HepG2 (cell line): ENCODE measurements around the gene ATE1. TPM values are rescaled to one million over a fixed set of nuclear protein-coding genes. Genes with fewer than 3 reads are reported as not detected.

Experiments
- BHLHE40 ChIP-seq: IDR thresholded peaks from 2 replicates; pipeline ENCODE4 v1.6.1; 2011; ENCODE audit warnings: low read length, improper control_type of control experiment
- CHD2 ChIP-seq: IDR thresholded peaks from 2 replicates; pipeline ENCODE4 v1.6.1; 2011; ENCODE audit warnings: low read depth, low read length, improper control_type of control experiment
- FOXO1 ChIP-seq: sonication (generic); formaldehyde crosslinking; IDR thresholded peaks from 2 replicates; pipeline ENCODE4 v1.4.0; 2020; ENCODE audit warnings: missing genetic modification reagents
- HMG20B ChIP-seq: conservative IDR thresholded peaks from 2 replicates; pipeline ENCODE4 v1.6.1; 2016; ENCODE audit warnings: missing genetic modification reagents, missing compliant biosample characterization
- HOXA9 ChIP-seq: sonication (generic); formaldehyde crosslinking; IDR thresholded peaks from 2 replicates; pipeline ENCODE4 v1.8.1; 2022; ENCODE audit warnings: missing genetic modification reagents, mild to moderate bottlenecking, moderate library complexity, borderline replicate concordance
- SOX13 ChIP-seq, 3 experiments: fragments of 450-650 bp in 1 of 3; sonication (generic) in 1 of 3; formaldehyde crosslinking in 1 of 3; IDR thresholded peaks in 2 of 3; conservative IDR thresholded peaks in 1 of 3; 2 replicates each; pipeline versions ENCODE4 v1.5.0 to v1.6.1; 2016 to 2020; ENCODE audit warnings: antibody characterized with exemption in 1 of 3, mild to moderate bottlenecking in 1 of 3, missing compliant biosample characterization in 1 of 3, missing genetic modification reagents in 1 of 3, moderate library complexity in 1 of 3
- SRSF9 ChIP-seq: fragments of 200-400 bp; formaldehyde crosslinking; IDR thresholded peaks from 2 replicates; pipeline ENCODE4 v1.6.1; 2018; ENCODE audit warnings: borderline replicate concordance, mild to moderate bottlenecking, low read depth, low read length; ENCODE audit not compliant: insufficient read depth, poor library complexity, severe bottlenecking
- ZBTB1 ChIP-seq: sonication (generic); formaldehyde crosslinking; IDR thresholded peaks from 2 replicates; pipeline ENCODE4 v1.4.0; 2020; ENCODE audit warnings: missing genetic modification reagents, borderline replicate concordance
- ZFP36L1 ChIP-seq: sonication (generic); formaldehyde crosslinking; IDR thresholded peaks from 2 replicates; pipeline ENCODE4 v1.8.0; 2022; ENCODE audit warnings: mild to moderate bottlenecking, missing genetic modification reagents, moderate library complexity
- ZNF101 ChIP-seq: sonication (generic); formaldehyde crosslinking; IDR thresholded peaks from 2 replicates; pipeline ENCODE4 v1.4.0; 2020; ENCODE audit warnings: mild to moderate bottlenecking, low read depth, missing genetic modification reagents, borderline replicate concordance
- ZNF557 ChIP-seq: sonication (generic); formaldehyde crosslinking; IDR thresholded peaks from 2 replicates; pipeline ENCODE4 v1.4.0; 2020; ENCODE audit warnings: missing genetic modification reagents
- ZNF558 ChIP-seq: sonication (generic); formaldehyde crosslinking; IDR thresholded peaks from 2 replicates; pipeline ENCODE4 v1.9.0; 2022; ENCODE audit warnings: mild to moderate bottlenecking, missing genetic modification reagents, borderline replicate concordance
- ZNF619 ChIP-seq: sonication (generic); formaldehyde crosslinking; IDR thresholded peaks from 2 replicates; pipeline ENCODE4 v1.4.0; 2020; ENCODE audit warnings: mild to moderate bottlenecking, missing genetic modification reagents
- polyA plus RNA-seq, 8 experiments: library from polyadenylated mRNA; depleted of rRNA in 3 of 8; stranded (reverse) in 7 of 8; unstranded in 1 of 8; fragments of >200 nt; fragmentation: Illumina TruSeq in 4 of 8; extraction: Trizol in 4 of 8; gene quantifications; 2 replicates each; pipeline versions ENCODE4 v1.2.1 to v1.2.3, GENCODE V29; 2011 to 2016; ENCODE audit warnings: low read depth in 4 of 8, missing spikeins in 1 of 8, mixed read lengths in 1 of 8; ENCODE audit not compliant: insufficient read depth in 1 of 8
- total RNA-seq, 5 experiments: library from RNA; depleted of rRNA; stranded (reverse); fragments of >200 nt; fragmentation: Illumina TruSeq; extraction: Trizol; gene quantifications; 2 replicates each; pipeline ENCODE4 v1.2.3, GENCODE V29; 2016; ENCODE audit warnings: low read depth in 1 of 5
- TF ChIP-seq, protein P1 (sequence below): sonication (generic); formaldehyde crosslinking; IDR thresholded peaks from 2 replicates; pipeline ENCODE4 v1.5.0; 2020; ENCODE audit warnings: mild to moderate bottlenecking, missing genetic modification reagents
- TF ChIP-seq, protein P2 (sequence below): sonication (generic); formaldehyde crosslinking; IDR thresholded peaks from 2 replicates; pipeline ENCODE4 v1.4.0; 2020; ENCODE audit warnings: mild to moderate bottlenecking, missing genetic modification reagents
- TF ChIP-seq, protein P3 (sequence below): IDR thresholded peaks from 2 replicates; pipeline ENCODE4 v1.6.1; 2012; ENCODE audit warnings: low read depth, low read length, improper control_type of control experiment

Gene ATE1
- total and polyA plus RNA-seq, 2 of the 13 experiments (the other 11 are each of a cell fraction or from before 2014, with no cell fraction given): 17.5 to 42.2 TPM

DNA sequence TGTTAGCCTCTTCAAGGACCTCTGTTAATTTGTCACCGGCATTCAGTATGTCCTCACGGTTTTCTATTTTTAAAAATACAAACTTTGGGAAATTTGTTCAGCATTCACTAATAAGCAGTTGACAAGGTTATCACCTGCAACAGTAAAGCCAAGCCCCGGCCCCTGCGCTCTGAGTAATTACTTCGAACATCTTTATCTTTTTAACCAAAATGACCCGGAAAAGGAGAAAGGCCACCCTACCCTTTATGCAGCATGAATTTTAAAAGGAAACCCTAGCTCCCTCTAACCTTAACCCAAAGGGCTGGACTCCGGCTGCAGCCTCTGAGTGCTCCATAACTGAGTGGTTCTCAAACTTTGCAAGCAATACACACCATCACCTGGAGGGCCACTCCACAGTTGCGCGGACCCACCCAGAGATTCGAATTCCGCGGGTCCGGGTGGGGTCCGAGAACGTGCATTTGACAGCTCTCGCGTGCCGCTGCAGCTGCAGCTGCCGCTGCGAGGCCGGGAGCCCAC lies 46.2 kb upstream of the ATE1 start (continued):
- TF ChIP-seq, protein P1, sequence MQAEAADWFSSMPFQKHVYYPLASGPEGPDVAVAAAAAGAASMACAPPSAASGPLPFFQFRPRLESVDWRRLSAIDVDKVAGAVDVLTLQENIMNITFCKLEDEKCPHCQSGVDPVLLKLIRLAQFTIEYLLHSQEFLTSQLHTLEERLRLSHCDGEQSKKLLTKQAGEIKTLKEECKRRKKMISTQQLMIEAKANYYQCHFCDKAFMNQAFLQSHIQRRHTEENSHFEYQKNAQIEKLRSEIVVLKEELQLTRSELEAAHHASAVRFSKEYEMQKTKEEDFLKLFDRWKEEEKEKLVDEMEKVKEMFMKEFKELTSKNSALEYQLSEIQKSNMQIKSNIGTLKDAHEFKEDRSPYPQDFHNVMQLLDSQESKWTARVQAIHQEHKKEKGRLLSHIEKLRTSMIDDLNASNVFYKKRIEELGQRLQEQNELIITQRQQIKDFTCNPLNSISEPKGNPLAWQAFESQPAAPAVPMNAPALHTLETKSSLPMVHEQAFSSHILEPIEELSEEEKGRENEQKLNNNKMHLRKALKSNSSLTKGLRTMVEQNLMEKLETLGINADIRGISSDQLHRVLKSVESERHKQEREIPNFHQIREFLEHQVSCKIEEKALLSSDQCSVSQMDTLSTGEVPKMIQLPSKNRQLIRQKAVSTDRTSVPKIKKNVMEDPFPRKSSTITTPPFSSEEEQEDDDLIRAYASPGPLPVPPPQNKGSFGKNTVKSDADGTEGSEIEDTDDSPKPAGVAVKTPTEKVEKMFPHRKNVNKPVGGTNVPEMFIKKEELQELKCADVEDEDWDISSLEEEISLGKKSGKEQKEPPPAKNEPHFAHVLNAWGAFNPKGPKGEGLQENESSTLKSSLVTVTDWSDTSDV (CRISPR knock-in tag): no peak
- TF ChIP-seq HOXA9 (CRISPR knock-in tag) (0 out of 2 replicates have a peak, but pooled peaks have one; percentile 10), HMG20B (CRISPR knock-in tag) (no peak), CHD2 (peak; percentile 57; the same call in 1 of the 2 replicates), SRSF9 (no peak), ZNF101 (CRISPR knock-in tag) (no peak), BHLHE40 (peak; percentile 92), ZNF619 (CRISPR knock-in tag) (0 out of 2 replicates have a peak, but pooled peaks have one; percentile 38), FOXO1 (CRISPR knock-in tag) (no peak), ZNF558 (CRISPR knock-in tag) (no peak), ZNF557 (CRISPR knock-in tag) (0 out of 2 replicates have a peak, but pooled peaks have one; percentile 68), ZBTB1 (CRISPR knock-in tag) (no peak), SOX13 (IDR thresholded peaks at IDR 0.05) (no peak), SOX13 (CRISPR knock-in tag; conservative IDR thresholded peaks at IDR 0.05 in 1 of 2, IDR thresholded peaks at IDR 0.05 in 1 of 2) (0 out of 4 replicates have a peak, but pooled peaks of 1 of the 2 experiments have one; percentile 36), ZFP36L1 (CRISPR knock-in tag) (peak; percentile 26; the same call in 1 of the 2 replicates)
- TF ChIP-seq, protein P2, sequence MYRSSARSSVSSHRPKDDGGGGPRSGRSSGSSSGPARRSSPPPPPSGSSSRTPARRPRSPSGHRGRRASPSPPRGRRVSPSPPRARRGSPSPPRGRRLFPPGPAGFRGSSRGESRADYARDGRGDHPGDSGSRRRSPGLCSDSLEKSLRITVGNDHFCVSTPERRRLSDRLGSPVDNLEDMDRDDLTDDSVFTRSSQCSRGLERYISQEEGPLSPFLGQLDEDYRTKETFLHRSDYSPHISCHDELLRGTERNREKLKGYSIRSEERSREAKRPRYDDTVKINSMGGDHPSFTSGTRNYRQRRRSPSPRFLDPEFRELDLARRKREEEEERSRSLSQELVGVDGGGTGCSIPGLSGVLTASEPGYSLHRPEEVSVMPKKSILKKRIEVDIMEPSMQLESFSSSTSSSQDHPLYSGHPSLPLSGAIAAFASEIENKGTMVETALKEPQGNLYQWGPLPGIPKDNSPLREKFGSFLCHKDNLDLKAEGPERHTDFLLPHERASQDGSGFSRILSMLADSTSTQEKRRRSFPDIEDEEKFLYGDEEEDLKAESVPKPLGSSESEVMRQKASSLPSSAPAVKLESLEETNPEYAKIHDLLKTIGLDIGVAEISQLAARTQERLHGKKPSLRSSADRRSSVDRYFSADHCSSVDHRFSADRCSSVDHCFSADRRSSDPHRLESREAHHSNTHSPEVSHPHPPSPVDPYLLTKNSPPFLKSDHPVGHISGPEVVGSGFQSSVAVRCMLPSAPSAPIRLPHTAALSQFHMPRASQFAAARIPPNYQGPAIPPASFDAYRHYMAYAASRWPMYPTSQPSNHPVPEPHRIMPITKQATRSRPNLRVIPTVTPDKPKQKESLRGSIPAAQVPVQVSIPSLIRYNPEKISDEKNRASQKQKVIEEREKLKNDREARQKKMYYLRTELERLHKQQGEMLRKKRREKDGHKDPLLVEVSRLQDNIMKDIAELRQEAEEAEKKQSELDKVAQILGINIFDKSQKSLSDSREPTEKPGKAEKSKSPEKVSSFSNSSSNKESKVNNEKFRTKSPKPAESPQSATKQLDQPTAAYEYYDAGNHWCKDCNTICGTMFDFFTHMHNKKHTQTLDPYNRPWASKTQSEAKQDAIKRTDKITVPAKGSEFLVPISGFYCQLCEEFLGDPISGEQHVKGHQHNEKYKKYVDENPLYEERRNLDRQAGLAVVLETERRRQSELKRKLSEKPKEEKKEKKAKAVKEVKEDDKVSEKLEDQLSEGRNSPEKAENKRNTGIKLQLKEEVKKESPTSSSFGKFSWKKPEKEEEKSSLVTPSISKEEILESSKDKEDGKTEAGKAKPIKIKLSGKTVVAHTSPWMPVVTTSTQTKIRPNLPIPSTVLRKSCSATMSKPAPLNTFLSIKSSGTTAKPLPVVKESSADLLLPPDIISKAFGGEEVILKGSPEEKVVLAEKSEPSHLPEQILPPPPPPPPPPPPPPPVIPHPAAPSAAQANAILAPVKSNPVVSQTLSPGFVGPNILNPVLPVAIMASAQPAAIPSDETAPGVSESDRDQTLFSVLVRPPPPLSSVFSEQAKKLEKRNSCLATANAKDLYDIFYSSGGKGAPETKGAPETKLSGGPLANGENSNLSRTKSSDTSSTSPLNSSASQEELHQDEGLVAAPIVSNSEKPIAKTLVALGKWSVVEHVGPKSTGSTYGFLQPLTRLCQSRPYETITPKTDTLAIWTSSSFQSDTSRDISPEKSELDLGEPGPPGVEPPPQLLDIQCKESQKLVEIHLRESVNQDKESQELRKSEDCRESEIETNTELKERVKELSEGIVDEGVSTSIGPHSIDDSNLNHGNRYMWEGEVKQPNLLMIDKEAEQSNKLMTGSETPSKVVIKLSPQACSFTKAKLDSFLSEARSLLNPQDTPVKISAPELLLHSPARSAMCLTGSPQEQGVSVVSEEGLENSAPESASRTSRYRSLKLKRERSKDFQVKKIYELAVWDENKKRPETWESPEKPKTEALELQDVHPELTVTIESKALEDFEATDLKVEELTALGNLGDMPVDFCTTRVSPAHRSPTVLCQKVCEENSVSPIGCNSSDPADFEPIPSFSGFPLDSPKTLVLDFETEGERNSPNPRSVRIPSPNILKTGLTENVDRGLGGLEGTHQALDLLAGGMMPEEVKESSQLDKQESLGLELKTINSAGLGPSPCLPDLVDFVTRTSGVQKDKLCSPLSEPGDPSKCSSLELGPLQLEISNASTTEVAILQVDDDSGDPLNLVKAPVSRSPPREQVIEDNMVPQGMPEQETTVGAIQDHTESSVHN (CRISPR knock-in tag): no peak
- TF ChIP-seq, protein P3, sequence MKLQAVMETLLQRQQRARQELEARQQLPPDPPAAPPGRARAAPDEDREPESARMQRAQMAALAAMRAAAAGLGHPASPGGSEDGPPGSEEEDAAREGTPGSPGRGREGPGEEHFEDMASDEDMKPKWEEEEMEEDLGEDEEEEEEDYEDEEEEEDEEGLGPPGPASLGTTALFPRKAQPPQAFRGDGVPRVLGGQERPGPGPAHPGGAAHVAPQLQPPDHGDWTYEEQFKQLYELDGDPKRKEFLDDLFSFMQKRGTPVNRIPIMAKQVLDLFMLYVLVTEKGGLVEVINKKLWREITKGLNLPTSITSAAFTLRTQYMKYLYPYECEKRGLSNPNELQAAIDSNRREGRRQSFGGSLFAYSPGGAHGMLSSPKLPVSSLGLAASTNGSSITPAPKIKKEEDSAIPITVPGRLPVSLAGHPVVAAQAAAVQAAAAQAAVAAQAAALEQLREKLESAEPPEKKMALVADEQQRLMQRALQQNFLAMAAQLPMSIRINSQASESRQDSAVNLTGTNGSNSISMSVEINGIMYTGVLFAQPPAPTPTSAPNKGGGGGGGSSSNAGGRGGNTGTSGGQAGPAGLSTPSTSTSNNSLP: no peak
